Muscle of back (tissue), 11 donors: ENCODE measurements around the gene EPHA10. TPM values are rescaled to one million over a fixed set of nuclear protein-coding genes. Genes with fewer than 3 reads are reported as not detected.
"Not testable (repeated sequence)": the region's sequence is repeated elsewhere in the genome, so short reads cannot be mapped to it uniquely, and the experiment has no call there.

Source experiments
- DNase-seq, 3 donors: peaks; one replicate each; pipeline versions ENCODE4 v3.0.0 to v3.0.0-alpha.2; 2013
- polyA plus RNA-seq, 10 donors: library from polyadenylated mRNA; unstranded; fragments of 120-200 nt; gene quantifications; one replicate each; pipeline ENCODE4 v1.2.1, GENCODE V29; 2013; ENCODE audit not compliant: insufficient read length in 10 of 10

Gene EPHA10
- polyA plus RNA-seq, 10 donors, result 0.04 to 0.26 (median 0.18) TPM; not detected in 5

GRCh38 chr1:37737975-37738374 lies 26.9 kb downstream of the EPHA10 start:
- DNase-seq, result not testable (repeated sequence)

GRCh38 chr1:37734629-37735591 lies 30.0 kb downstream of the EPHA10 start:
- no peak for DNase-seq

GRCh38 chr1:37732111-37732780 lies 32.7 kb downstream of the EPHA10 start:
- no peak for DNase-seq

- DNase-seq, result no peak
Measured at GRCh38 chr1:37731312-37732019, 33.5 kb downstream of the EPHA10 start.

GRCh38 chr1:37730376-37730775 lies 34.5 kb downstream of the EPHA10 start:
- no peak for DNase-seq

- DNase-seq, result no peak
Measured at GRCh38 chr1:37728416-37728815, 36.5 kb downstream of the EPHA10 start.

GRCh38 chr1:37726751-37727585 lies 38.0 kb downstream of the EPHA10 start:
- no peak for DNase-seq

- no peak for DNase-seq
Measured at GRCh38 chr1:37725851-37726613, 38.9 kb downstream of the EPHA10 start.

GRCh38 chr1:37724575-37724974 lies 40.3 kb downstream of the EPHA10 start:
- DNase-seq, result no peak

- no peak for DNase-seq
Measured at GRCh38 chr1:37723390-37724078, 41.4 kb downstream of the EPHA10 start.

- DNase-seq, result no peak
Measured at GRCh38 chr1:37723072-37723389, 41.9 kb downstream of the EPHA10 start.

GRCh38 chr1:37722181-37723071 lies 42.5 kb downstream of the EPHA10 start:
- no peak for DNase-seq

GRCh38 chr1:37721565-37721964 lies 43.4 kb downstream of the EPHA10 start:
- DNase-seq, result no peak

- no peak for DNase-seq
Measured at GRCh38 chr1:37720231-37721130, 44.4 kb downstream of the EPHA10 start.

- DNase-seq, result no peak
Measured at GRCh38 chr1:37719572-37720195, 45.2 kb downstream of the EPHA10 start.

- no peak for DNase-seq
Measured at GRCh38 chr1:37718901-37719571, 45.9 kb downstream of the EPHA10 start.
